K562 (cell line): ENCODE measurements around the gene FAM83E. TPM values are rescaled to one million over a fixed set of nuclear protein-coding genes. Genes with fewer than 3 reads are reported as not detected.

ENCODE experiments used
- ASH1L ChIP-seq: fragments of 450-650 bp; IDR thresholded peaks from 2 replicates; pipeline ENCODE4 v1.6.1; 2018; ENCODE audit warnings: borderline replicate concordance, mild to moderate bottlenecking, low read depth; ENCODE audit not compliant: partially characterized antibody
- HDAC1 ChIP-seq, 2 experiments: fragments of 450-650 bp; IDR thresholded peaks; 2 replicates each; pipeline ENCODE4 v1.6.1; 2016 to 2017; ENCODE audit warnings: inconsistent platforms in 1 of 2, mild to moderate bottlenecking in 1 of 2, moderate library complexity in 1 of 2
- NFE2 ChIP-seq: IDR thresholded peaks from 2 replicates; pipeline ENCODE4 v1.6.1; 2014; ENCODE audit warnings: antibody characterized with exemption, low read depth
- RAD21 ChIP-seq, 2 experiments: fragments of 250-450 bp in 1 of 2; fragments of 450-650 bp in 1 of 2; sonication (Bioruptor Pico) in 1 of 2; formaldehyde crosslinking in 1 of 2; IDR thresholded peaks in 1 of 2; conservative IDR thresholded peaks in 1 of 2; 2 replicates each; pipeline versions ENCODE4 v1.4.0 to v1.8.0; 2020 to 2022; ENCODE audit warnings: mild to moderate bottlenecking in 2 of 2, moderate library complexity in 1 of 2
- TARDBP ChIP-seq: fragments of 450-650 bp; IDR thresholded peaks from 2 replicates; pipeline ENCODE4 v1.6.1; 2016
- TCF7L2 ChIP-seq: fragments of 150-350 bp; IDR thresholded peaks from 2 replicates; pipeline ENCODE4 v1.6.1; 2016; ENCODE audit warnings: low read depth, mild to moderate bottlenecking, low read length, moderate library complexity
- YY1 ChIP-seq, 3 experiments: IDR thresholded peaks; 2 replicates each; pipeline ENCODE4 v1.6.1; 2011; ENCODE audit warnings: low read length in 2 of 3, mild to moderate bottlenecking in 2 of 3, moderate library complexity in 2 of 3, borderline replicate concordance in 1 of 3, control low read depth in 1 of 3, low read depth in 1 of 3; ENCODE audit not compliant: insufficient read depth in 3 of 3, insufficient replicate concordance in 2 of 3, control insufficient read depth in 1 of 3, insufficient read length in 1 of 3; ENCODE audit errors: extremely low read depth in 1 of 3
- polyA plus RNA-seq, 8 experiments: library from polyadenylated mRNA; depleted of rRNA in 4 of 8; stranded (reverse) in 5 of 8; unstranded in 3 of 8; fragments of >200 nt; fragmentation: Nextera tagmentation in 2 of 8; fragmentation: Illumina TruSeq in 1 of 8; extraction: Ambion mirVana in 2 of 8; extraction: Trizol in 1 of 8; gene quantifications; 2 replicates each; pipeline versions ENCODE4 v1.2.1 to v1.2.3, GENCODE V29; 2011 to 2014; ENCODE audit warnings: inconsistent platforms in 1 of 8, missing spikeins in 1 of 8
- total RNA-seq, 7 experiments: library from RNA; depleted of rRNA in 6 of 7; stranded (reverse); fragments of >200 nt in 6 of 7; fragmentation: Illumina TruSeq in 2 of 7; extraction: Trizol in 2 of 7; gene quantifications; 2 replicates each; pipeline versions ENCODE4 v1.2.1 to v1.2.3, GENCODE V29; 2011 to 2021; ENCODE audit warnings: low replicate concordance in 1 of 7
- TF ChIP-seq, protein P1 (sequence below): fragments of 450-650 bp; IDR thresholded peaks from 2 replicates; pipeline ENCODE4 v1.6.1; 2014; ENCODE audit warnings: low read depth, mild to moderate bottlenecking, moderate library complexity, borderline replicate concordance

FAM83E gene
- total and polyA plus RNA-seq, 9 of the 15 experiments (the other 6 are each of a cell fraction or from before 2014, with no cell fraction given): 0.15 to 0.87 (median 0.29) TPM; not detected in 4

DNA sequence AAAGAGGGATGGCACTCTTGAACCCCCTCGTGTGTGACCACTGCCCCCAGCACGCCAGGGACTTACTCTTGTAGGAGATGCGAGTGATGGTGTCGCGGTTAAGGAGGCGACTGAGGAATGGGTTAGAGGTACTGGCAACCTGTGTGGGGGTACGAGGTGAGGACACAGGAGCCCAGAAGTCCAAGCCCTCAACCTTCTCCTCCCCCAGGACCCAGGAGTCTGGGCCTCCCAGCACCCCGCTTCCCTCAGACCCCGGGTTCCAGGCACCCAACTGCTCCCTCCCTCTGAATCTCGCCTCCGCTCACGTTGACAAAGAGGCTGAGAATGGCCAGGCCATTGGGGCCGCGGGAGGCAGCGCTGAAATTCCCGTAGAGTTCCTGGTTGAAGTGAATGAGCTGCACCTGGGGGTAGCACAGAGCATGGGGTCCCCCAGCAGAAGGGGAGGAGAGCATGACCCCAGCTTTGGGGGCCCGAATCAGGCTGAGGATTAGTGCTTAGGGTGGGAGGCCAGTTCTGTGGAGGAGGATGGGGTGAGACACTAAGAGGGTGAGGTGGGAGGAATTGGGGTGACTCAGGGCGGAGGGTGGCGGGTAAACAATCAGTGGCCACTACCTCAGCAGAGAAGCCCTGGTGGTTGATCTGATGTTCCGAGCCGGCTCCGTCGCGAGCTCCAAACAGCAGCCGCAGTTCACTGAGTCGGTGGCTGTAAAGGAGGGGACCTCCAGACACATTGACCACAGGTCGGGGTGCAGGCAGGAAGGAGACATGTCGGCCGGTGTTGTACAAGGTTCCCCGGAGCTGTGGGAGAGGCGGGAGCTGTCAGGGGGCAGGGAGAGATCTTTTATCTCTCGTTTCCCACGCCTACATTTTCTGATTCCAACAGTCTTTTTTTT lies 24.9 kb upstream of the FAM83E start (continued):
- TF ChIP-seq, protein P1, sequence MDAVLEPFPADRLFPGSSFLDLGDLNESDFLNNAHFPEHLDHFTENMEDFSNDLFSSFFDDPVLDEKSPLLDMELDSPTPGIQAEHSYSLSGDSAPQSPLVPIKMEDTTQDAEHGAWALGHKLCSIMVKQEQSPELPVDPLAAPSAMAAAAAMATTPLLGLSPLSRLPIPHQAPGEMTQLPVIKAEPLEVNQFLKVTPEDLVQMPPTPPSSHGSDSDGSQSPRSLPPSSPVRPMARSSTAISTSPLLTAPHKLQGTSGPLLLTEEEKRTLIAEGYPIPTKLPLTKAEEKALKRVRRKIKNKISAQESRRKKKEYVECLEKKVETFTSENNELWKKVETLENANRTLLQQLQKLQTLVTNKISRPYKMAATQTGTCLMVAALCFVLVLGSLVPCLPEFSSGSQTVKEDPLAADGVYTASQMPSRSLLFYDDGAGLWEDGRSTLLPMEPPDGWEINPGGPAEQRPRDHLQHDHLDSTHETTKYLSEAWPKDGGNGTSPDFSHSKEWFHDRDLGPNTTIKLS: 0 out of 2 replicates have a peak, but pooled peaks have one; percentile 25
- TF ChIP-seq HDAC1 (IDR thresholded peaks at IDR 0.05) (peak in 1 of 2 experiments; percentile 64; a peak in 2 of 4 replicates), YY1 (IDR thresholded peaks at IDR 0.05; ENCODE audit: borderline replicate concordance in 1 of 3, control insufficient read depth in 1 of 3, extremely low read depth in 1 of 3, insufficient read depth in 3 of 3, insufficient read length in 1 of 3, insufficient replicate concordance in 2 of 3, low read depth in 1 of 3, low read length in 2 of 3) (peak in 1 of 3 experiments; percentile 42), NFE2 (peak; percentile 23; the same call in 1 of the 2 replicates), TCF7L2 (no peak), RAD21 (CRISPR knock-in tag; conservative IDR thresholded peaks at IDR 0.05 in 1 of 2, IDR thresholded peaks at IDR 0.05 in 1 of 2) (no peak), TARDBP (no peak), ASH1L (no peak)
